ENCODE data around the gene SLC24A3.

The SLC24A3 gene

GRCh38 chr20:19652591-19653026 is 440.2 kb downstream of the SLC24A3 start:
- Histone ChIP-seq H3K9me3 (replicated peaks in 1 of 2; ENCODE audit: control insufficient read depth in 2 of 2, insufficient read depth in 1 of 2, low read depth in 1 of 2, low read length in 2 of 2) (peaks cover 0 to 1% of the 10 kb centered on the region in 2 donors), H2BK12ac (ENCODE audit: low read length) (no peak overlapping the region), H3K4me2 (ENCODE audit: insufficient read depth, low read length, poor library complexity, severe bottlenecking) (no peak overlapping the region), H2AFZ (ENCODE audit: low read length) (no peak overlapping the region), H3K4me3 (ENCODE audit: low read length in 2 of 2) (no peak overlapping the region), H2BK120ac (ENCODE audit: low read depth, low read length) (no peak overlapping the region), H3K18ac (ENCODE audit: low read length) (no peak overlapping the region), H3K9ac (ENCODE audit: low read depth, low read length, poor library complexity) (no peak overlapping the region), H4K8ac (ENCODE audit: low read depth, low read length) (no peak overlapping the region), H3K79me1 (ENCODE audit: low read depth, low read length) (no peaks in the 10 kb centered on the region), H3K4me1 (ENCODE audit: control insufficient read depth in 2 of 2, insufficient read depth in 1 of 2, low read depth in 1 of 2, low read length in 2 of 2) (no peaks in the 10 kb centered on the region), H4K91ac (ENCODE audit: low read depth, low read length, poor library complexity) (no peak overlapping the region), H3K27me3 (ENCODE audit: control insufficient read depth in 3 of 3, insufficient read depth in 3 of 3, low read depth in 1 of 3, low read length in 3 of 3) (no peaks in the 10 kb centered on the region), H3K14ac (ENCODE audit: low read length) (no peak overlapping the region), H2BK5ac (ENCODE audit: low read length) (no peak overlapping the region), H3K36me3 (replicated peaks in 1 of 2; ENCODE audit: control insufficient read depth in 2 of 2, insufficient read depth in 2 of 2, low read length in 2 of 2) (no peaks in the 10 kb centered on the region), H3K27ac (replicated peaks; ENCODE audit: low read length) (no peak overlapping the region), H3K4ac (ENCODE audit: low read length) (no peak overlapping the region), H2BK15ac (ENCODE audit: low read length) (no peak overlapping the region), H3K23ac (ENCODE audit: low read depth, low read length, poor library complexity) (no peak overlapping the region), H2AK5ac (ENCODE audit: low read depth, low read length) (no peak overlapping the region)
- no peak for DNase-seq (ENCODE audit: low spot score)
- WGBS, 2 donors (ENCODE audit: extremely low coverage in 2 of 2, insufficient read length in 2 of 2, insufficient replicate concordance in 1 of 2), result no CpG with 5 or more reads among the region's 5 CpGs

GRCh38 chr20:19653327-19653726 is 440.9 kb downstream of the SLC24A3 start:
- Histone ChIP-seq H2BK15ac (ENCODE audit: low read length) (no peak overlapping the region), H2AK5ac (ENCODE audit: low read depth, low read length) (no peak overlapping the region), H3K4ac (ENCODE audit: low read length) (no peak overlapping the region), H3K79me1 (ENCODE audit: low read depth, low read length) (no peaks in the 10 kb centered on the region), H2BK12ac (ENCODE audit: low read length) (no peak overlapping the region), H3K27ac (replicated peaks; ENCODE audit: low read length) (no peak overlapping the region), H2BK5ac (ENCODE audit: low read length) (no peak overlapping the region), H3K9ac (ENCODE audit: low read depth, low read length, poor library complexity) (no peak overlapping the region), H2BK120ac (ENCODE audit: low read depth, low read length) (no peak overlapping the region), H2AFZ (ENCODE audit: low read length) (no peak overlapping the region), H3K14ac (ENCODE audit: low read length) (no peak overlapping the region), H3K9me3 (replicated peaks in 1 of 2; ENCODE audit: control insufficient read depth in 2 of 2, insufficient read depth in 1 of 2, low read depth in 1 of 2, low read length in 2 of 2) (peaks cover 0 to 1% of the 10 kb centered on the region in 2 donors), H3K23ac (ENCODE audit: low read depth, low read length, poor library complexity) (no peak overlapping the region), H4K91ac (ENCODE audit: low read depth, low read length, poor library complexity) (no peak overlapping the region), H3K36me3 (replicated peaks in 1 of 2; ENCODE audit: control insufficient read depth in 2 of 2, insufficient read depth in 2 of 2, low read length in 2 of 2) (no peaks in the 10 kb centered on the region), H3K4me2 (ENCODE audit: insufficient read depth, low read length, poor library complexity, severe bottlenecking) (no peak overlapping the region), H4K8ac (ENCODE audit: low read depth, low read length) (no peak overlapping the region), H3K4me3 (ENCODE audit: low read length in 2 of 2) (no peak overlapping the region), H3K4me1 (ENCODE audit: control insufficient read depth in 2 of 2, insufficient read depth in 1 of 2, low read depth in 1 of 2, low read length in 2 of 2) (no peaks in the 10 kb centered on the region), H3K18ac (ENCODE audit: low read length) (peak overlapping the region; percentile 35), H3K27me3 (ENCODE audit: control insufficient read depth in 3 of 3, insufficient read depth in 3 of 3, low read depth in 1 of 3, low read length in 3 of 3) (no peaks in the 10 kb centered on the region)
- no CpG with 5 or more reads among the region's 6 CpGs for WGBS, 2 donors (ENCODE audit: extremely low coverage in 2 of 2, insufficient read length in 2 of 2, insufficient replicate concordance in 1 of 2)
- DNase-seq (ENCODE audit: low spot score), result no peak

- Histone ChIP-seq H3K27ac (replicated peaks; ENCODE audit: low read length) (no peak overlapping the region), H3K36me3 (replicated peaks in 1 of 2; ENCODE audit: control insufficient read depth in 2 of 2, insufficient read depth in 2 of 2, low read length in 2 of 2) (no peaks in the 10 kb centered on the region), H3K79me1 (ENCODE audit: low read depth, low read length) (no peaks in the 10 kb centered on the region), H2AK5ac (ENCODE audit: low read depth, low read length) (no peak overlapping the region), H4K91ac (ENCODE audit: low read depth, low read length, poor library complexity) (no peak overlapping the region), H2BK15ac (ENCODE audit: low read length) (no peak overlapping the region), H3K4ac (ENCODE audit: low read length) (no peak overlapping the region), H3K27me3 (ENCODE audit: control insufficient read depth in 3 of 3, insufficient read depth in 3 of 3, low read depth in 1 of 3, low read length in 3 of 3) (no peaks in the 10 kb centered on the region), H2BK12ac (ENCODE audit: low read length) (no peak overlapping the region), H2BK5ac (ENCODE audit: low read length) (no peak overlapping the region), H3K9ac (ENCODE audit: low read depth, low read length, poor library complexity) (no peak overlapping the region), H4K8ac (ENCODE audit: low read depth, low read length) (no peak overlapping the region), H3K4me3 (ENCODE audit: low read length in 2 of 2) (peak overlapping the region in 1 of 2 donors; percentile 10), H2BK120ac (ENCODE audit: low read depth, low read length) (no peak overlapping the region), H3K4me1 (ENCODE audit: control insufficient read depth in 2 of 2, insufficient read depth in 1 of 2, low read depth in 1 of 2, low read length in 2 of 2) (no peaks in the 10 kb centered on the region), H3K4me2 (ENCODE audit: insufficient read depth, low read length, poor library complexity, severe bottlenecking) (no peak overlapping the region), H3K9me3 (replicated peaks in 1 of 2; ENCODE audit: control insufficient read depth in 2 of 2, insufficient read depth in 1 of 2, low read depth in 1 of 2, low read length in 2 of 2) (peaks cover 0 to 1% of the 10 kb centered on the region in 2 donors), H3K14ac (ENCODE audit: low read length) (no peak overlapping the region), H3K23ac (ENCODE audit: low read depth, low read length, poor library complexity) (no peak overlapping the region), H2AFZ (ENCODE audit: low read length) (no peak overlapping the region), H3K18ac (ENCODE audit: low read length) (no peak overlapping the region)
- DNase-seq (ENCODE audit: low spot score), result no peak
- no CpG with 5 or more reads among the region's 8 CpGs for WGBS, 2 donors (ENCODE audit: extremely low coverage in 2 of 2, insufficient read length in 2 of 2, insufficient replicate concordance in 1 of 2)
These were observed 442.5 kb downstream of the SLC24A3 start for GRCh38 chr20:19654921-19655320.

- Histone ChIP-seq H3K36me3 (replicated peaks in 1 of 2; ENCODE audit: control insufficient read depth in 2 of 2, insufficient read depth in 2 of 2, low read length in 2 of 2) (no peaks in the 10 kb centered on the region), H2BK120ac (ENCODE audit: low read depth, low read length) (no peak overlapping the region), H2AFZ (ENCODE audit: low read length) (no peak overlapping the region), H3K79me1 (ENCODE audit: low read depth, low read length) (no peaks in the 10 kb centered on the region), H3K4me2 (ENCODE audit: insufficient read depth, low read length, poor library complexity, severe bottlenecking) (no peak overlapping the region), H3K27me3 (ENCODE audit: control insufficient read depth in 3 of 3, insufficient read depth in 3 of 3, low read depth in 1 of 3, low read length in 3 of 3) (peaks cover 0 to 2% (median 0%) of the 10 kb centered on the region in 3 experiments), H3K23ac (ENCODE audit: low read depth, low read length, poor library complexity) (no peak overlapping the region), H3K27ac (replicated peaks; ENCODE audit: low read length) (no peak overlapping the region), H3K4me1 (ENCODE audit: control insufficient read depth in 2 of 2, insufficient read depth in 1 of 2, low read depth in 1 of 2, low read length in 2 of 2) (peaks cover 0 to 5% of the 10 kb centered on the region in 2 donors), H3K14ac (ENCODE audit: low read length) (no peak overlapping the region), H3K4me3 (ENCODE audit: low read length in 2 of 2) (no peak overlapping the region), H2AK5ac (ENCODE audit: low read depth, low read length) (no peak overlapping the region), H3K9me3 (replicated peaks in 1 of 2; ENCODE audit: control insufficient read depth in 2 of 2, insufficient read depth in 1 of 2, low read depth in 1 of 2, low read length in 2 of 2) (peaks cover 0 to 1% of the 10 kb centered on the region in 2 donors), H4K8ac (ENCODE audit: low read depth, low read length) (no peak overlapping the region), H2BK15ac (ENCODE audit: low read length) (no peak overlapping the region), H2BK12ac (ENCODE audit: low read length) (no peak overlapping the region), H3K4ac (ENCODE audit: low read length) (no peak overlapping the region), H3K18ac (ENCODE audit: low read length) (no peak overlapping the region), H4K91ac (ENCODE audit: low read depth, low read length, poor library complexity) (no peak overlapping the region), H3K9ac (ENCODE audit: low read depth, low read length, poor library complexity) (no peak overlapping the region), H2BK5ac (ENCODE audit: low read length) (no peak overlapping the region)
- no peak for DNase-seq (ENCODE audit: low spot score)
- no CpG with 5 or more reads among the region's 15 CpGs for WGBS, 2 donors (ENCODE audit: extremely low coverage in 2 of 2, insufficient read length in 2 of 2, insufficient replicate concordance in 1 of 2)
These were observed 445.7 kb downstream of the SLC24A3 start for GRCh38 chr20:19658137-19658536.
